Measurements from ENCODE around the gene CCDC85B.

The CCDC85B gene

DNA sequence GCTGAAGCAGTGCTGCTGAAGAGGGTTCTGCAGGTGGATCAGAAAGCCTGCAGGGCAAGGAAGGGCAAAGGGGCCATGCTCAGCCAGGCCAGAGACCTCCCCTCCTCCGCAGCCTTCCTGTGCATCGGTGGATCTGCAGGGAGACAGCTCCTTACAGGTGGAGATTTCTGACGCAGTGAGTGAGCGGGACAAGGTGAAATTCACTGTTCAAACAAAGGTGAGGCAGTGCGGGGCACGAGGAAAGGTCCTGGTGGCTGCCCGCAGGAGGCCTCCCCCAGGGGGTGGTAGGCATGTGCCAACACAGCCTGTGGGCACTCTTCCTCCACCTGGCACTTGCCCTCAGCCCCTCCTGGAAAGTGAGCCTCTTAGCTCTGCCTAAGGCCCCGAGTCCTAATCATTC, 41.1 kb upstream of the CCDC85B start:
- no peak for DNase-seq (ENCODE audit: extremely low spot score)
- ChIA-PET CTCF (interaction anchor here (1.2 to 5.1 kb wide), 6 partner anchors 10 to 224 kb away, joined by 5 to 29 read pairs (median 8); partner anchors contain the start of genes FIBP and MUS81), POLR2A (interaction anchor here (0.6 to 1.7 kb wide), 3 partner anchors 9 to 20 kb away, joined by 3 to 5 read pairs (median 3); no protein-coding TSS in a partner anchor)
- TF ChIP-seq, protein P1, sequence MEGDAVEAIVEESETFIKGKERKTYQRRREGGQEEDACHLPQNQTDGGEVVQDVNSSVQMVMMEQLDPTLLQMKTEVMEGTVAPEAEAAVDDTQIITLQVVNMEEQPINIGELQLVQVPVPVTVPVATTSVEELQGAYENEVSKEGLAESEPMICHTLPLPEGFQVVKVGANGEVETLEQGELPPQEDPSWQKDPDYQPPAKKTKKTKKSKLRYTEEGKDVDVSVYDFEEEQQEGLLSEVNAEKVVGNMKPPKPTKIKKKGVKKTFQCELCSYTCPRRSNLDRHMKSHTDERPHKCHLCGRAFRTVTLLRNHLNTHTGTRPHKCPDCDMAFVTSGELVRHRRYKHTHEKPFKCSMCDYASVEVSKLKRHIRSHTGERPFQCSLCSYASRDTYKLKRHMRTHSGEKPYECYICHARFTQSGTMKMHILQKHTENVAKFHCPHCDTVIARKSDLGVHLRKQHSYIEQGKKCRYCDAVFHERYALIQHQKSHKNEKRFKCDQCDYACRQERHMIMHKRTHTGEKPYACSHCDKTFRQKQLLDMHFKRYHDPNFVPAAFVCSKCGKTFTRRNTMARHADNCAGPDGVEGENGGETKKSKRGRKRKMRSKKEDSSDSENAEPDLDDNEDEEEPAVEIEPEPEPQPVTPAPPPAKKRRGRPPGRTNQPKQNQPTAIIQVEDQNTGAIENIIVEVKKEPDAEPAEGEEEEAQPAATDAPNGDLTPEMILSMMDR (IDR thresholded peaks at IDR 0.05; ENCODE audit: control extremely low read depth, extremely low read depth, low read depth, missing control alignments), result no peak

DNA sequence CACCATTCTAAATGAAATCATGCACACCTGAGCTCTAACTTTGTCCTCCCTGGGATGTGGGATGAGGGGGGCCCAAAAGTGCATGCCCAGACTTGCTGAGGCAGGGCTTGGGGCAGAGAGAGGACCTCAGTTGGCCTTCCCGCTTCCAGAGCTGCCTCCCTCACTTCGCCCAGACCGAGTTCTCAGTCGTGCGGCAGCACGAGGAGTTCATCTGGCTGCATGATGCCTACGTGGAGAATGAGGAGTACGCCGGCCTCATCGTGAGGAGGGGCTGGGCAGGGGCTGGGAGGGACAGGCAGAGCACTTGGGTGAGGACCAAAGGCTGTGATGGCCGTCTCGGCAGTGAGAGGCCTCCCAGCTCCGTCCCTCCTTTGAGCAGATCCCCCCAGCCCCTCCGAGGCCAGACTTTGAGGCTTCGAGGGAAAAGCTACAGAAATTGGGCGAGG, 40.7 kb upstream of the CCDC85B start:
- TF ChIP-seq, protein P1 (IDR thresholded peaks at IDR 0.05; ENCODE audit: control extremely low read depth, extremely low read depth, low read depth, missing control alignments), result no peak
- no peak for DNase-seq (ENCODE audit: extremely low spot score)
- ChIA-PET CTCF (interaction anchor here (1.2 to 5.1 kb wide), 6 partner anchors 10 to 224 kb away, joined by 5 to 29 read pairs (median 8); partner anchors contain the start of genes FIBP and MUS81), POLR2A (interaction anchor here (0.6 to 1.7 kb wide), 4 partner anchors 9 to 47 kb away, joined by 3 to 5 read pairs (median 3); no protein-coding TSS in a partner anchor)

DNA sequence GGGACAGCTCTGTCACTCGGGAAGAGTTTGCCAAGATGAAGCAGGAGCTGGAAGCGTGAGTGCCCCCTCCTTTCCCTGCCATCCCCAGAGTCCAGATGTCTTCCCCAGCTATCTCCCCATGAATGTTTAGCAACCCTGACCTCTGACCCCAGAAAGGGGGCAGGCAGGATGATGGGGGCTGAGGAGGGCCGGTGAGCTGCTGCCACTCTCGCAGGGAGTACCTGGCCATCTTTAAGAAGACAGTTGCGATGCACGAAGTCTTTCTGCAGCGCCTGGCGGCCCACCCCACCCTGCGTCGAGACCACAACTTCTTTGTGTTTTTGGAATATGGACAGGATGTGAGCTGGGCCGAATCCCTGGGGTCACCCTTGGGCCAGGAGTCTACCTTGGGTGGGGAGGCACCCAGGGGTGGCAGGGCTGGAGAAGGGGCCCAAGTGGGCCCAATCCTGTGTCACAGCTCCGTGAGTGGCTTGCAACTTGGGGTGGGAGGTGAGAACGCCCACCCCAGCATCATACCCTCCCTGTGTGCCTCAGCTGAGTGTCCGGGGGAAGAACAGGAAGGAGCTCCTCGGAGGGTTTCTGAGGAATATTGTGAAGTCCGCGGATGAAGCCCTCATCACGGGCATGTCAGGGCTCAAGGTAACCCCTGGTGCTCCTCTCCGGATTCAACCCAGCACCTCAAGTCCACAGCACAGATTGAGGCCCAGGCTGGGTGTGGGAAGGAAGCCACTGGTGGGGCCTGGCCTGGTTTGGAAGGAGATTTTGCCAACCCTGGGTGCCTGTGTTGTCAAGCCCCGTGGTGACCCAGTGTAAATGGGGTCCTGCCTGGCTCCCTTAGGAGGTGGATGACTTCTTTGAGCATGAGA, 40.0 kb upstream of the CCDC85B start:
- ChIA-PET POLR2A (interaction anchor here (0.6 to 1.6 kb wide), 3 partner anchors 9 to 48 kb away, joined by 3 to 6 read pairs (median 5); partner anchors contain the start of gene MUS81), CTCF (interaction anchor here (1.2 to 5.1 kb wide), 13 partner anchors 9 to 225 kb away, joined by 3 to 29 read pairs (median 6); partner anchors contain the start of genes CCDC85B, FIBP, KAT5 and MUS81)
- DNase-seq (ENCODE audit: extremely low spot score), result no peak
- TF ChIP-seq, protein P1 (IDR thresholded peaks at IDR 0.05; ENCODE audit: control extremely low read depth, extremely low read depth, low read depth, missing control alignments), result no peak

DNA sequence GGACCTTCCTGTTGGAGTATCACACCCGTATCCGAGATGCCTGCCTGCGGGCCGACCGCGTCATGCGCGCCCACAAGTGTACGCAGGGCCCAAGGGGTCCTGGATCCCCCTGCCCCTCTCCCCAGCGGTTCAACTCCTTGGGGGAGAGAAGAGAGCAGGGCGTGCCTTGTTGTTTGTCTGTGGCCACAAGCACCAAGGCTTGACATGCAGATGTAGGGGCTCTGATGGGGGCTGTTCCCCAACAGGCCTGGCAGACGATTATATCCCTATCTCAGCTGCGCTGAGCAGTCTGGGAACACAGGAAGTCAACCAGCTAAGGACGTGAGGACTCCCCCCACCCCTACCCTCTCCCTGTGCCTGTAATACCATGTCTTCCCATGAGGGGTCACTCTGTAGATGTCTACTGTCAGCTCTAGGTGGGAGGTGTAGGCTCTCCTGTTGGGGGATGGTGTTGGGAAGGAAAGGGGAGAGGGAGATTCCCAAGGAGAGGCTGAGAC, 39.3 kb upstream of the CCDC85B start:
- ChIA-PET POLR2A (interaction anchor here (0.7 to 1.6 kb wide), 6 partner anchors 9 to 734 kb away, joined by 3 to 7 read pairs (median 4); partner anchors contain the start of genes KAT5, MUS81, RELA and SNX32), CTCF (interaction anchor here (0.9 to 5.1 kb wide), 15 partner anchors 7 to 195 kb away, joined by 3 to 29 read pairs (median 6); partner anchors contain the start of genes CCDC85B, FIBP, KAT5 and MUS81)
- DNase-seq (ENCODE audit: extremely low spot score), result no peak
- TF ChIP-seq, protein P1 (IDR thresholded peaks at IDR 0.05; ENCODE audit: control extremely low read depth, extremely low read depth, low read depth, missing control alignments), result no peak

DNA sequence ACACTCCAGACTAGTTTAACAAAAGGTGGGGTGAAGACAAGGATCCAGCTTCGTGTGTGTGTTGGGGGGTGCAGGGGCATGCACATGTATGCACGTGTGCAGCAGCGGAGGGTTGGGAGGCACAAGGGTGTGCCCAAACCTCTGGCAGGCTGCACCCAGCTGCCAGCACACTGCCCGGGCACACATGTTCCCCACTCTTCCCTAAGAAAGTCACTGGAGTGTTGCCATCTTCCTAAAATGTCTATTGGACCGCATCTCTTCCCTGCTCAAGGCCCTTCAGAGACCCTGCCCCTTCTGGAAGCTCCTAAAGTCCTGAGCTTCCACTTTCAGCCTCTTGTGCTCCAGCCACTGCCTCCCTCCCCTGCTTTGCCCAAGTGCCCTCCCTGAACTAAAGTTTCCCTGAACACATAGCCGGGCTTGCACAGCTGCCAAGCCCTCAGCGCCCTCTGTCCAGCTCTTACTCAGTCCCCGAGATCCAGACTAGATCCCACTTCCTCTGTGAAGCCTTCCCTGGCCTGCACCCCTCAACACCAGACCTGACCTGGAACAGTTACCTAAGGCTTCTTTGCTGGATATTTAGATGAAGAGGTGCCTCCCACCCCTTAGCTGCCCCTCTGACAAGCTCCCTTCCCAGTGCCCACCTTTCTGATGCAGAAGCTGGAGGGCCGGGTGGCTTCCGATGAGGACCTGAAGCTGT, 38.5 kb upstream of the CCDC85B start:
- POLR2A ChIA-PET, result interaction anchor here (0.7 to 1.8 kb wide), 8 partner anchors 8 to 735 kb away, joined by 3 to 12 read pairs (median 4); partner anchors contain the start of genes FIBP, KAT5, MUS81 and PCNX3
- CTCF ChIA-PET, result interaction anchor here (0.9 to 5.1 kb wide), 16 partner anchors 8 to 225 kb away, joined by 3 to 29 read pairs (median 4); partner anchors contain the start of genes CCDC85B, FIBP, KAT5 and MUS81
- DNase-seq (ENCODE audit: extremely low spot score), result no peak
- TF ChIP-seq, protein P1 (IDR thresholded peaks at IDR 0.05; ENCODE audit: control extremely low read depth, extremely low read depth, low read depth, missing control alignments), result no peak
